Tibial nerve (tissue), 4 donors: ENCODE results near the gene ASTN1.

Experiments used
- EP300 ChIP-seq, 2 donors: sonication (generic); formaldehyde crosslinking; IDR thresholded peaks; one replicate each; pipeline ENCODE4 v1.6.1; 2017; ENCODE audit warnings: antibody characterized with exemption in 2 of 2, mild to moderate bottlenecking in 1 of 2
- POLR2A ChIP-seq, 2 donors: fragments of 450-650 bp; IDR thresholded peaks; one replicate each; pipeline ENCODE4 v1.6.1; 2017; ENCODE audit warnings: antibody characterized with exemption in 2 of 2, mild to moderate bottlenecking in 2 of 2, moderate library complexity in 2 of 2
- TF ChIP-seq, protein P1 (sequence below), 5 experiments: fragments of 200-600 bp in 3 of 5; fragments of 450-650 bp in 2 of 5; sonication (generic) in 3 of 5; IDR thresholded peaks; one replicate each; pipeline ENCODE4 v1.5.1; 2016 to 2019; ENCODE audit warnings: antibody characterized with exemption in 5 of 5, mild to moderate bottlenecking in 3 of 5, moderate library complexity in 2 of 5

GRCh38 chr1:177067752-177068410 is 96.6 kb downstream of the ASTN1 start:
- TF ChIP-seq POLR2A (IDR thresholded peaks at IDR 0.05) (no peak), EP300 (IDR thresholded peaks at IDR 0.05) (no peak)
- TF ChIP-seq, protein P1, sequence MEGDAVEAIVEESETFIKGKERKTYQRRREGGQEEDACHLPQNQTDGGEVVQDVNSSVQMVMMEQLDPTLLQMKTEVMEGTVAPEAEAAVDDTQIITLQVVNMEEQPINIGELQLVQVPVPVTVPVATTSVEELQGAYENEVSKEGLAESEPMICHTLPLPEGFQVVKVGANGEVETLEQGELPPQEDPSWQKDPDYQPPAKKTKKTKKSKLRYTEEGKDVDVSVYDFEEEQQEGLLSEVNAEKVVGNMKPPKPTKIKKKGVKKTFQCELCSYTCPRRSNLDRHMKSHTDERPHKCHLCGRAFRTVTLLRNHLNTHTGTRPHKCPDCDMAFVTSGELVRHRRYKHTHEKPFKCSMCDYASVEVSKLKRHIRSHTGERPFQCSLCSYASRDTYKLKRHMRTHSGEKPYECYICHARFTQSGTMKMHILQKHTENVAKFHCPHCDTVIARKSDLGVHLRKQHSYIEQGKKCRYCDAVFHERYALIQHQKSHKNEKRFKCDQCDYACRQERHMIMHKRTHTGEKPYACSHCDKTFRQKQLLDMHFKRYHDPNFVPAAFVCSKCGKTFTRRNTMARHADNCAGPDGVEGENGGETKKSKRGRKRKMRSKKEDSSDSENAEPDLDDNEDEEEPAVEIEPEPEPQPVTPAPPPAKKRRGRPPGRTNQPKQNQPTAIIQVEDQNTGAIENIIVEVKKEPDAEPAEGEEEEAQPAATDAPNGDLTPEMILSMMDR (IDR thresholded peaks at IDR 0.05): no peak
